ENCODE data around the gene CAMLG. TPM values are rescaled to one million over a fixed set of nuclear protein-coding genes. Genes with fewer than 3 reads are reported as not detected.

The CAMLG gene
- total RNA-seq, 1 experiment from 2014 or later: 30.9 TPM

GRCh38 chr5:134794819-134795218, 56.5 kb downstream of the CAMLG start:
- Histone ChIP-seq H3K4me3 (ENCODE audit: low read depth, low read length) (no peak overlapping the region), H3K27me3 (replicated peaks; ENCODE audit: control insufficient read depth, insufficient read depth, low read length) (no peaks in the 10 kb centered on the region), H3K9me3 (no peaks in the 10 kb centered on the region), H3K4me1 (no peaks in the 10 kb centered on the region), H3K36me3 (ENCODE audit: control insufficient read depth, insufficient read depth, low read length) (no peaks in the 10 kb centered on the region)
- TF ChIP-seq, protein P1, sequence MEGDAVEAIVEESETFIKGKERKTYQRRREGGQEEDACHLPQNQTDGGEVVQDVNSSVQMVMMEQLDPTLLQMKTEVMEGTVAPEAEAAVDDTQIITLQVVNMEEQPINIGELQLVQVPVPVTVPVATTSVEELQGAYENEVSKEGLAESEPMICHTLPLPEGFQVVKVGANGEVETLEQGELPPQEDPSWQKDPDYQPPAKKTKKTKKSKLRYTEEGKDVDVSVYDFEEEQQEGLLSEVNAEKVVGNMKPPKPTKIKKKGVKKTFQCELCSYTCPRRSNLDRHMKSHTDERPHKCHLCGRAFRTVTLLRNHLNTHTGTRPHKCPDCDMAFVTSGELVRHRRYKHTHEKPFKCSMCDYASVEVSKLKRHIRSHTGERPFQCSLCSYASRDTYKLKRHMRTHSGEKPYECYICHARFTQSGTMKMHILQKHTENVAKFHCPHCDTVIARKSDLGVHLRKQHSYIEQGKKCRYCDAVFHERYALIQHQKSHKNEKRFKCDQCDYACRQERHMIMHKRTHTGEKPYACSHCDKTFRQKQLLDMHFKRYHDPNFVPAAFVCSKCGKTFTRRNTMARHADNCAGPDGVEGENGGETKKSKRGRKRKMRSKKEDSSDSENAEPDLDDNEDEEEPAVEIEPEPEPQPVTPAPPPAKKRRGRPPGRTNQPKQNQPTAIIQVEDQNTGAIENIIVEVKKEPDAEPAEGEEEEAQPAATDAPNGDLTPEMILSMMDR (IDR thresholded peaks at IDR 0.05; ENCODE audit: insufficient read depth in 1 of 2, low read depth in 1 of 2, low read length in 1 of 2, severe bottlenecking in 1 of 2, unreplicated experiment in 1 of 2): no peak
- Mint-ChIP-seq H3K4me3 (ENCODE audit: unreplicated experiment) (no peak overlapping the region), H3K27me3 (ENCODE audit: insufficient read depth, unreplicated experiment) (no peaks in the 10 kb centered on the region), H3K4me1 (ENCODE audit: low read depth, unreplicated experiment) (no peaks in the 10 kb centered on the region), H3K27ac (ENCODE audit: unreplicated experiment) (peak overlapping the region; percentile 42), H3K36me3 (ENCODE audit: insufficient read depth, unreplicated experiment) (peaks cover 95% of the 10 kb centered on the region), H3K9me3 (ENCODE audit: unreplicated experiment) (no peaks in the 10 kb centered on the region)
- ChIA-PET CTCF (no interaction called here), POLR2A (no interaction called here)
- intact Hi-C loops (cut with micrococcal nuclease; ENCODE audit: unreplicated experiment): no loop called here
- no peak for DNase-seq
- BruUV-seq (replicated peaks): no TSS peak

DNA sequence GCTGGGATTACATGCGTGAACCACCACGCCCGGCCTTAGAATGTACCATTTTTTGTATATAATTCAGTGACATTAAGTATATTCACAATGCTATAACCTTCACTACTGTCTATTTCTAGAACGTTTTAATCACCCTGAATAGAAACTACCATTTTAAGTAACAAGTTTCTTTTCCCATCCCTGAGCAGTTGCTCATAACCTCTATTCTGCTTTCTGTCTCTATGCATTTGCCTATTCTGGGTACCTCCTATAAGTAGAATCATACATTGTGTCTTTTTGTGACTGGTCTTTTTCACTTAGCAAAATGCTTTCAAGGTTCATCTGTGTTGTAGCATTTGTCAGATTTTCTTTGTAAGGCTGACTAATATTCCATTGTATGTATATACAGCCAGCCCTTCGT, 60.1 kb downstream of the CAMLG start:
- H3K4me1 Mint-ChIP-seq (ENCODE audit: low read depth, unreplicated experiment): no peaks in the 10 kb centered on the region
- no peaks in the 10 kb centered on the region for H3K4me1 ChIP-seq
- ChIA-PET POLR2A (no interaction called here), CTCF (no interaction called here)
- intact Hi-C loops (cut with micrococcal nuclease; ENCODE audit: unreplicated experiment): no loop called here
- peaks cover 90% of the 10 kb centered on the region for H3K36me3 Mint-ChIP-seq (ENCODE audit: insufficient read depth, unreplicated experiment)
- no peak overlapping the region for H3K27ac Mint-ChIP-seq (ENCODE audit: unreplicated experiment)
- no peaks in the 10 kb centered on the region for H3K9me3 Mint-ChIP-seq (ENCODE audit: unreplicated experiment)
- no peak overlapping the region for H3K4me3 ChIP-seq (ENCODE audit: low read depth, low read length)
- BruUV-seq (replicated peaks): no TSS peak
- H3K27me3 Mint-ChIP-seq (ENCODE audit: insufficient read depth, unreplicated experiment): no peaks in the 10 kb centered on the region
- no peak overlapping the region for H3K4me3 Mint-ChIP-seq (ENCODE audit: unreplicated experiment)
- no peaks in the 10 kb centered on the region; the same call in 1 of the 2 replicates for H3K36me3 ChIP-seq (ENCODE audit: control insufficient read depth, insufficient read depth, low read length)
- DNase-seq: no peak
- H3K27me3 ChIP-seq (replicated peaks; ENCODE audit: control insufficient read depth, insufficient read depth, low read length): no peaks in the 10 kb centered on the region
- no peaks in the 10 kb centered on the region for H3K9me3 ChIP-seq
- TF ChIP-seq, protein P1 (IDR thresholded peaks at IDR 0.05; ENCODE audit: insufficient read depth in 1 of 2, low read depth in 1 of 2, low read length in 1 of 2, severe bottlenecking in 1 of 2, unreplicated experiment in 1 of 2): no peak

Other genes starting within 250 kb of the CAMLG start
- 65.3 and 67.6 TPM in 2 replicates for gene JADE2, start 212.9 kb upstream of the CAMLG start, total RNA-seq (2022)
- gene SAR1B, start 105.7 kb upstream of the CAMLG start, total RNA-seq (2022): 64.8 and 66.4 TPM in 2 replicates
- gene SEC24A, start 89.8 kb upstream of the CAMLG start, total RNA-seq (2022): 47.4 and 49.9 TPM in 2 replicates
- 96.1 and 116 TPM in 2 replicates for gene DDX46, start 20.2 kb downstream of the CAMLG start, total RNA-seq (2022)
- 41.2 and 48.7 TPM in 2 replicates for gene C5orf24, start 107.4 kb downstream of the CAMLG start, total RNA-seq (2022)
- gene TXNDC15, start 135.8 kb downstream of the CAMLG start, total RNA-seq (2022): 31.4 and 39.6 TPM in 2 replicates
- gene PCBD2, start 166.6 kb downstream of the CAMLG start, total RNA-seq (2022): 20.8 and 24.2 TPM in 2 replicates
- gene CATSPER3, start 229.4 kb downstream of the CAMLG start, total RNA-seq (2022): 0.46 and 0.61 TPM in 2 replicates